ENCODE results near the gene UCP3.
"Not testable (repeated sequence)": the region's sequence is repeated elsewhere in the genome, so short reads cannot be mapped to it uniquely, and the experiment has no call there.

UCP3 gene

GRCh38 chr11:73999581-74000306, 9.1 kb downstream of the UCP3 start:
- no peak for DNase-seq

DNA sequence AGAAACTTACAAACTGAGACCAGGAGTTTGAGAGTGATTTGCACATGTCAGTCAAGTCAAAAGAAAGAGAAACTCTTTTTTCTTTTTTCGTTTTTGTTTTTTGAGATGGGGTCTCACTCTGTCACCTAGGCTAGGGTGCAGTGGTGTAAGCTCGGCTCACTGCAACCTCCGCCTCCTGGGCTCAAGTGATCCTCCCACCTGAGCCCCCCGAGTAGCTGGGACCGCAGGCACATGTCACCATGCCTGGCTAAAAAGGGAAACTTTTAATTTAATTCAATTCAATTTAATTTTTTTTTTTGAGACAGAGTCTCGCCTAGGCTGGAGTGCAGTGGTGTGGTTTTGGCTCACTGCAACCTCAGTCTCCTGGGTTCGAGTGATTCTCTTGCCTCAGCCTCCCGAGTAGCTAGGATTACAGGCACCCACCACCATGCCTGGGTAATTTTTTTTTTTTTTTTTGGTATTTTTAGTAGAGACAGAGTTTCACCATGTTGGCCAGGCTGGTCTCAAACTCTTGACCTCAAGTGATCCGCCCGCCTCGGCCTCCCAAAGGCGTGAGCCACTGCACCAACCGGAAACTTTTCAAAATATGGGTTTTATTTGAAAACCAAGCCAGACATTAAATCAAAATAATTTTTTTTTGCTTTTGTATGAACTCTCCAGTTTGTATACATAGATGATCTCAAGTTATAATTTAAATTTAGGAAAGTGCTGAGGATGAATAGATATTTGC, 9.9 kb downstream of the UCP3 start:
- no peak for DNase-seq

DNA sequence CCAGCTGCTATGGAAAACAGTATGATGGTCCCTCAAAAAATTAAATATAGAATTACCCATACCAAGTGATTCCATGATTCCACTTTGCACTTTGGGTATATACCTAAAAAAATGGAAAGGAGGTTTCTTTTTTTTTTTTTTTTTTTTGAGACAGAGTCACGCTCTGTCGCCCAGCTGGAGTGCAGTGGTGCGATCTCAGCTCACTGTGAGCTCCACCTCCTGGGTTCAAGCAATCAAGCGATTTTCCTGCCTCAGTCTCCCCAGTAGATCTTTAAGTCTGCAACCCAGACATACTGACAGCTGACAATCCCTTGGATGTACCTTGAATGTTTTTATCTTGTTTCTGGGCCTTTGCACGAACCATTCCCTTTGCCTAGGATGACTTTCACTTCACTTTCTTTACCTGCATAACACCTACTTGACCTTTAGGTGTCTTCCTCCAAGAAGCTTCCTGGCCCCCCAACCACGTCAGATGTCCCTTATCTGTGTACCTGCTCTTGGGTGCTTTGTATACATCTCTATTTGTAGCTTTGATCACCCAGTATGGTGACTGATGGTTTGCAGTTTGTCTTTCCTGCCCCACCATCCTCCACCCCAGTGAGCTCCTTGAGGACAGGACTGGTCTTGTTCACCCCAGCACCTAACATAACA, 11.6 kb downstream of the UCP3 start:
- DNase-seq: no peak

- no peak for DNase-seq
Measured at GRCh38 chr11:73996161-73996747, 12.6 kb downstream of the UCP3 start.

DNA sequence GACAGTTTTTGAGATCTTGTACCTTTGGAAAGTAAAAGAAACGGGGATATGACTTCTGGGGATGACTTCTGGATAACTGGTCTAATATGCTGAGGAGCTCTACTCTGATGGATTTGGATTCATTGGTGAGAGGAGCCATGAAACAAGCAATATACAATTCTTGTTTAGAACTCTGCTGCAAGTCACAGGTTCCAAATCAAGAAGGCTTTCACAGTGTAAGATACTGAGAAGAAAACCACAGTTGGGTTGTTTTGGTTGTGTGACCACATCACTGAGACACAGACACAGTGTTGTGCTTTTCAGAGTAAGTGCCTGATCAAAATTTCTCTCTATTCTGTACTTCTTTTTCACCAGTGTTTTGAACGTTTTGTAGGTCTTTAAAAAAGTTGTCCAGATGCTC, 13.2 kb downstream of the UCP3 start:
- no peak for DNase-seq

DNA sequence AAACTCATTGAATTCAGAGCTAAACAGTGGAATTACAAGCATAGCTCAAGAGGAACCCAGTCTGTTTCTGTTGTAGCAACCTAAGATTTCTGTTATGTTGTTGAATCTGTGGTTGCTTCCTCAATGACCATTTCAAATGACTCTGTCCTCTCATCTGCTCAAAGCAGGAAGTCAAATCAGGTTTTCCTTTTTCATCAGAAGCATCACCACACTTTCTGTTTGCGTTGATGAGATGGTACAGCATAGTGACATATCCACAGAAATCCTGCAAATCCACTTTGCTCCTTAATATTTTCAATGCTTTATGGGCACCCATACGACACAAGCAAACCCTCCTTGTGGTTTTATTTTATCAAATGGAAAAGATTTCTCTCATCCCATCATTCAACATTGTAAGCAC, 13.6 kb downstream of the UCP3 start:
- DNase-seq: no peak

DNA sequence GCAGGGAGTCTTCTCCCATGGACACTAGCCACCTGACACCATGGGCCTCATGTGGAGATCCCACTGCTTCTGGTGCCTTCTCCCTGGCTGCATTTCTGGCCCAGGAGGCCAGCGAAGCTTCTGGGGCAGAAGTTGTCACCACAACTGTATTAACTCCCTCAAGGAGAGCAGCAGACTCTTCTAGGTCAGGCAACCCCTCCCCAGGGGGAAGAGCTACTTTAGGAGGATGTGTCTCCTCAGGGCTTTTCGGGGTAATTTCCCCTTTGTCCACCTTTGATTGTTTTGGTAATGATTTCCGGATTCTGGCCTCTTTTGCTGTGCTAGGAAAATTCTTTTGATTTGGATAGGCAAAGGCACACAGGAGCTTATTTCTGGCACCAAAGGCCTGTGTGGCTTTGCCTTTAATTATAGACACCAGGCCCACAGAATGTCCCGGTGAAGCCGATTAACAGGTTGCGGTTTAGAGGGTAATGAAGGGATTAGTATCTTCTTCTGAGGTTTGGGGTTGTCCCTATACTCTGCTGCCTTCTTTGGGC, 17.3 kb downstream of the UCP3 start:
- DNase-seq: no peak

- DNase-seq: no peak
Measured at GRCh38 chr11:73990730-73991129, 18.2 kb downstream of the UCP3 start.

- DNase-seq: no peak
Measured at GRCh38 chr11:73989156-73989555, 19.7 kb downstream of the UCP3 start.

DNA sequence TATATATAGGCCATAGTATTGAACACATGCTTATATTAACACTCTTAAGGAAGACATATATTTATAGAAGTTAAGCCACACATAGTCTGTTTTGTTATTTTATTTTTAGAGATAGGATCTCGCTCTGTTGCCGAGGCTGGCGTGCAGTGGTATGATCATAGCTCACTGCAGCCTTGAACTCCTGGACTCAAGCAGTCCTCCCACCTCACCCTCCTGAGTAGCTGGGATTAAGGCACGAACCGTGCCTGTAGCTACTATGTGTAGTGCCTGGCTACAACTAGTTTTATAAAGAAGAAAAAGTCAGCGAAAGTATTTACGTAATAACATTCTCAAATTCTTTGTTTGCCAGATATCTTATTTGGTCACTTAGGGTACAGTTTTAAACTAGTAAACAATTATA, 20.7 kb downstream of the UCP3 start:
- no peak for DNase-seq

DNA sequence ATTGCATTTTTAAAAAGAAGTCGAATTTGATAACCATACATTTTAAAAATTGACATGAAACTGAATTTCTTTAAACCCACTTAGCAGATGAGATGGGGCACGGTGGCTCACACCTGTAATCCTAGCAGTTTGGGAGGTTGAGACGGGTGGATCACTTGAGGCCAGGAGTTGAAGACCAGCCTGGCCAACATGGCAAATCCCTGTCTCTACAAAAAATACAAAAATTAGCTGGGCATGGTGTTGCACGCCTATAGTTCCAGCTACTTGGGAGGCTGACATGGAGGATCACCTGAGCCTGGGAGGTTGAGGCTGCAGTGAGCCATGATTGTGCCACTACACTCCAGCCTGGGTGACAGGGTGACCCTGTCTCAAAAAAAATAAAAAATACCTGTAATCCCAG, 23.2 kb downstream of the UCP3 start:
- not testable (repeated sequence) for DNase-seq

GRCh38 chr11:73983741-73984538, 24.9 kb downstream of the UCP3 start:
- peak; percentile 31 for DNase-seq

DNA sequence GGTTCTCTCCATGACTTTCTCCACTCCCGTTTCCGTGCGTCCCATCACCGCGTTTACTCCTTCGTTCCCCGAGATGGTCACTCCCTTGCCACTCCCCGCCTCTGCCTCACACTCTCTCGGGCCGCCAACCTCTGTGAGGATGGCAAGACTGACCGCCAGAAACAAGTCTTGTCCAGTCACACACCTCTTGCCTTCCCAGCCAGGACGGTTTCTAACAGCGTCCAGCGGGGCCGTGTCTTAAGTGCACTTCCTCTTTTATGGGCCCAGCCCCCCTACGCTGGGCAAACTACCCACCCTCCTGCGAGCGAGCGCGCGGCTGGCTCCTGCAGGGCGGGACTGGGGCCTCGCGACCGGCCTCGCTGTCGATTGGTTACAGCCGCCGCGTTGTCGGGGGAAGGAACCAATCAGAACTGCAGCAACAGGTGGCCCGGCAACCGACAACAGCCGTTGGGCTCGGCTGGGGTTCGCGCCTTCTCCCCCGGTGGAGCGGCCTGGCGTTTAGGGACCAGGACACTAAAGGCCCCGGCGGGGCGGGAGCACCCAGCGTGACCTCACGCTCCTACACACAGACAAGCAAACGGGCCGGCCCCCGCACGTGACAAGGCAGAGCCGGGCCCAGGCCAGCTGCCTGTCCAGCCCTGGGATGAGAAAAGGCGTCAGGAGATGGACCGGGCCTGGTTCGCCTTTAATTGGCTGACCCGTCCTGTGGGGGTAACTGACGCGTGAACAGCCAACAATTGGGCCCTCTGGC, 25.7 kb downstream of the UCP3 start:
- DNase-seq: peak; percentile 85

DNA sequence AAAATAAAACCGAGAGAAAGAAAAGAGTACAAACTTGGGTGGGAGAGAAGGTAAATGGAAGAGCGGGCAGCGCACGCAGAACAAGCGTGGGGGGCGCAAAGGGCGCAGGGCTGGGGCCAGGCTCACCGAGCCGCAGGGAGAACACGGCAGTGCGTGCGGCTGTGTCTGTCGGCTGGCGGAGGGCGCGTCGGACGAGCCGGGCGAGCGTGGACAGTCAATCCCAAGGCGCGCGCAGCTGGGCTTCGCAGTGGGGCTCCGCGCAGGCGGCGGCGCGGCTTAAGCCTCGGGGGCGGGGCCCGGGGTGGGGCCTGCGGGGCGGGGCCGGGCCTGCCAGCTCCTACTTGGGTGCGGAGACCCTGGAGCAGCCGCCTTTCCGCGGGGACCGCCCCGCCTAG, 26.3 kb downstream of the UCP3 start, which contains the start of gene UCP2:
Gene UCP2, minus strand, starts transcription at position 249 of the 395 bp plus-strand sequence. CDS start 4,465 bp downstream, outside the sequence.
- DNase-seq: peak; percentile 86

- DNase-seq: no peak
Measured at GRCh38 chr11:73981051-73981805, 27.7 kb downstream of the UCP3 start.

DNA sequence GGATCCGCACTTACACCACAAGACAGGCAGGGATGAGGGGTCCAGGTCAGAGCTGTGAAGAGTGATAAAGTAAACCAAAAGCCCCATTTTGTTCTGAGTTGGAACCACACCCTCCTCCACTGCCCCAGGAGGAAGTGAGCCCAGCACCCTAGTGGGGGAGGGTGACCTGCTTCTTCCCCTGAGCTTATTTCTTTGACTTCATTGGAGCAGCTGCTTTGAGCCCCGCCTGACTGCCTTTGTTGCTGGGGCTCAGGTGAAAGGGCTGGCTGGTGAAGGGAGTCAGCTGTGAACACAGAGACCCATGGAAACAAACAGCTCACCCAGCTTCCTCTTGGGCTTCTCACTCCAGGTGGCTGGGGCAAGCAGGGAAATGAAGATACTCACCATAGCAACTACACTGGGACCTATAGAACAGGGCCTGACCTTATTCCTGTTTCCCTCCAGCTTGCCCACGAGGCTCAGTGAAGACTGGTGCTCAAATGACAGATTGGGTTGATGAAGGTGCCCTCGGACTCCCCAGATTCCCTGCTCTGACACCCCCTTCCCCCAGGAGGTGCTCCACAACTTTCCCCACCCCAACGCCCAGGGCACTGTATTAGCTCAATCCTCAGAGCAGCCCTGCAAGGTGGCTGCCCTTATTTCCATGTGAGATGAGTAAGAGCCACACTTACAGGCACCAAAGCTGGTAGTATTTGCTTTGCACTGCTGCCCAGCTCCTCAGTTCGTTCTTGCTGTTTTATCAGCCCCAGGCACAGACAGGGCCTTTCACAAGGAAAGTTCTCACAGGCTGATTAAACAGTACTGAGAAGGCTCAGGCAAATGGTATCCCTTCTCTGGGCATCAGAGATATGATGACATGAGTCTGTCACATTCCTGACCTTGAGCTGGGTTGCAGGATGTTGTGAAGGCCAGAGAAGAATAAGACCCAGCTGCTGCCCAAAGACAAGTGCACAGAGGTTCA, 28.6 kb downstream of the UCP3 start:
- DNase-seq: peak; percentile 65

- DNase-seq: no peak
Measured at GRCh38 chr11:73978576-73979086, 30.3 kb downstream of the UCP3 start.

GRCh38 chr11:73977856-73978519, 30.9 kb downstream of the UCP3 start:
- no peak for DNase-seq
